ENCODE results near the gene CACNA2D1.

DNA sequence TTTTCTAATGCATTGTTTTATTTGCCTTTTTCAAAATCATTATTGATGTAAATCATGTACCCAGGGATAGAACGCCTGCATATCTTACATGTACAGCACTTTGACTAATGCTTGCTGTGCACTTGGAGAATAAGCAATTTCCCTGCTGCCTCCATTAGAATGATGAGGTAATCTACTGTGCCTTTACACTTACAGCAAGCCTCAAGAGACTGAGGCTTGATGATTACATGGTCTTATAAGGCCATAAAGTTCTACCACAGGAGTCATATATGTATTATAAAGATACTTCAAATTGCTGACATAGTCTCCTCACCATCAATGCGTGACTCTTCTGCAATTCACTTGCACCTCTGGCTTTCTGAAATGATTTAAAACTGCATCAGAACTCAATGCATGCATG is 345.2 kb downstream of the CACNA2D1 start:
- TF ChIP-seq, protein P1, sequence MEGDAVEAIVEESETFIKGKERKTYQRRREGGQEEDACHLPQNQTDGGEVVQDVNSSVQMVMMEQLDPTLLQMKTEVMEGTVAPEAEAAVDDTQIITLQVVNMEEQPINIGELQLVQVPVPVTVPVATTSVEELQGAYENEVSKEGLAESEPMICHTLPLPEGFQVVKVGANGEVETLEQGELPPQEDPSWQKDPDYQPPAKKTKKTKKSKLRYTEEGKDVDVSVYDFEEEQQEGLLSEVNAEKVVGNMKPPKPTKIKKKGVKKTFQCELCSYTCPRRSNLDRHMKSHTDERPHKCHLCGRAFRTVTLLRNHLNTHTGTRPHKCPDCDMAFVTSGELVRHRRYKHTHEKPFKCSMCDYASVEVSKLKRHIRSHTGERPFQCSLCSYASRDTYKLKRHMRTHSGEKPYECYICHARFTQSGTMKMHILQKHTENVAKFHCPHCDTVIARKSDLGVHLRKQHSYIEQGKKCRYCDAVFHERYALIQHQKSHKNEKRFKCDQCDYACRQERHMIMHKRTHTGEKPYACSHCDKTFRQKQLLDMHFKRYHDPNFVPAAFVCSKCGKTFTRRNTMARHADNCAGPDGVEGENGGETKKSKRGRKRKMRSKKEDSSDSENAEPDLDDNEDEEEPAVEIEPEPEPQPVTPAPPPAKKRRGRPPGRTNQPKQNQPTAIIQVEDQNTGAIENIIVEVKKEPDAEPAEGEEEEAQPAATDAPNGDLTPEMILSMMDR (IDR thresholded peaks at IDR 0.05) = no peak
- TF ChIP-seq POLR2A (IDR thresholded peaks at IDR 0.05) = no peak
